Astrocyte (in vitro differentiated cells and primary cell): ENCODE results near the gene LGR4.

Experiments used
- CTCF ChIP-seq: IDR thresholded peaks from 2 replicates; pipeline ENCODE4 v1.5.1; 2011; ENCODE audit warnings: low read depth, mild to moderate bottlenecking, inconsistent platforms, low read length, moderate library complexity; ENCODE audit not compliant: insufficient read depth
- EZH2 ChIP-seq: IDR thresholded peaks from 2 replicates; pipeline ENCODE4 v1.6.1; 2012; ENCODE audit warnings: mild to moderate bottlenecking, low read length, inconsistent platforms; ENCODE audit not compliant: insufficient read depth

- TF ChIP-seq CTCF (no peak), EZH2 (no peak)
Observed at GRCh38 chr11:27385245-27385644, 87.3 kb downstream of the LGR4 start.
